HG02885 (cell line): Measurements from ENCODE around the gene CACNA1C.

Experiments
- ATAC-seq: cut with Tn5 transposase; IDR thresholded peaks from one replicate; pipeline ENCODE4 v1.9.1; 2021; ENCODE audit warnings: mild to moderate bottlenecking; ENCODE audit not compliant: unreplicated experiment, poor library complexity

CACNA1C gene

GRCh38 chr12:2052826-2053678 is at the start of gene CACNA1C:
CACNA1C (plus strand) TSS chr12:2052987; CDS start chr12:2053563, 576 bp downstream.
- no peak for ATAC-seq

- ATAC-seq, result peak; percentile 18
These were observed 49.1 kb upstream of the CACNA1C start for GRCh38 chr12:2003676-2004112.

DNA sequence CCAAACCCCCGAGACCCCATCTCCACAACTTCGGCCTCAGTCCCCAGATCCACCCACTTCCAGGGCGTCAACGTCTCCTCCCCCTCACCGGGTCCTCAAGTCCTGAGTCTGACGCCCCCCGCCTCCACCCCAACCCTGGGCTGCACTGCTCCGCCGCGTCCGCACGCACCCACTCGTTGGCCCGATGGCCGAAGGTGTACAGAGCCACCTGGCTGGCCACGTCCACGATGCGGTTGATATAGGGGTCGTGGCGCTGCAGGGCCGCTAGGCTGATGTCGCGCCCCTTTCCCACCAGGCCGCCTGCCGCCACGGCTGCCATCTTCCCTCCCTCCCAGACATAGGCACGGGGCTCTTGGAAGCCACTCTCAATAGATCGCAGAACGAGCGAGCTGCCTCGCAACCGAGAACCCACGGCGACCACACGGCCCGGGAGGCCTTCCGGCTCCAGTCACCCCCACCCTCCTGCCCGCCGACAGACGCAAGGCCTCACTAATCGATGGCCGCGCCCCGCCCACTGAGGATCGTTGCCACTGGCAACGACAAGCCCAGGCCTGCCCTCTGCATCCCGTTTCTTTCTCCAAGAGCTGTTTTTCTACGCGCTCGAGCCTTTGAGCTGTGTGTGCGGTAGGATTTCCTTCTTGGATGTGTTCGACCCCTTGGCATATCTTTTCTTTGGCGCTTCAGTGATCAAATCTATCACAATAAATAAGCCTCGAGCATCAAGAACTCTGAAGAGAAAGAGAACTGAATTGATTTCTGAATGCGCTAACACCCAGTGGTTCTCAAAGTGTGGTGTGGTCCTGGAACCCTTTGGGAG is 48.5 kb upstream of the CACNA1C start, which contains the start of gene DCP1B:
DCP1B (minus strand) TSS at position 345 of the 817 bp plus-strand sequence; CDS start at position 319, 26 bp downstream.
- ATAC-seq, result peak; percentile 99

GRCh38 chr12:2008677-2009076 is 44.1 kb upstream of the CACNA1C start:
- no peak for ATAC-seq

- ATAC-seq, result no peak
These were observed 43.2 kb upstream of the CACNA1C start for GRCh38 chr12:2009623-2010022.

DNA sequence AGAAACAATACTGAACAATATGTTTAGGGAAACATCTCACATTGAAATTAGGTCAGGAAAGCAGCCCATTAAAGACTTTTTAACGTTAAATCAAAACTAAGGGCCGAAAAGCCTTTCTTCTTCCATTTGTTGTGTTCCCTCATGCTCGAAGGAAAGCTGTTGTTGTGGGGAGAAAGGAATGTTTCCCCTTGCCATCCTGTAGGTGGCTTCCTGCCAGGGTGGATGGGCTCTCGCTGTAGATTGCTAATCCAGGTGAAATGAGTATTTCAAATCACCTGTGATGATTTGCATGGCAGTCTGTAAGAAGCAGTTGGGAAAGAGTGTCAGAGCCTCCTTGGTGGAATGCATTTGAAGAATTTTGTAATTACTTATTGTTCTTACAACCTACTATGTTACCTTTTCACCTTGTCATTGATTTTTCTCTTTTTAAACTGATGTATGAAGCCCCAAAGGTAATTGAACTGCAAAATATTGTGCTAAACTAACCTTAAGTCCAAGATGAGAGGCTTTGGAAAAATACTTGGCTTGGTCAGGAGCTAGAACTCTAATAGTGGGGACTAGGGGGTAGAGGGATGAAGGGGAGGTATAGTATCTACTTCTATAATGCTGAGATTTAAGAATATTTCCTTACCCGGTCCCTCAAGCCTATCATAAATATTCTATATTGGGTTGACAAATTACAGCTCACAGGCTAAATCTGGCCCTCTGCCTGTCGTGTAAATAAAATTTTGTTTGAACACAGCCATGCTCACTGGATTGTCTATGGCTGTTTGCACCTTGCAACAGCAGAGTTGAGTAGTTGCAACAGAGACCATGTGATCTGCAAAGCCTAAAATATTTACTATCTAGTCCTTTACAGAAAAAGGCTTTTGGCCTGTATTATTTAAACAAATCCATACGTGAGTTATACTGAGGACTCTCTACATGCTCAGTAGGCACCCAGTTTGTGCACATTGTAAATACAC is 40.9 kb upstream of the CACNA1C start:
- ATAC-seq, result no peak

DNA sequence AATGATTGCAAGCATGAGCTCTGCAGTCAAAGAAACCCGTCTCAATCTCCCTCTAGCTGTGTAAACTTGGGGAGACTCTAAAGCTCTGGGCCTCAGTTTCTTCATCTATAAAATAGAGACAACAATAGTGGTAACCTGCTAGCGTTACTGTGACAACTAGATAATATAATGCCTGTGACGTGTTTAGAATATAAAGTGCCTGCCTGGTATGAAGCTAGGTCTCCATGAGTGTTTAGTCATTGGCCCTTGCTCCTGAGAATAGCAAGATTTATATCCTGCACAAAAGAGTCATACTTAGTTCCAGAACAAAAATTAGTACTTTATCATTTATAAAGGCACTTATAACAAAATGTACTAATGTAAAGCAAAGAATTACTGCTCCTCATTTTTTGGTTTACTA is 39.7 kb upstream of the CACNA1C start:
- ATAC-seq, result no peak

GRCh38 chr12:2013527-2014223 is 39.1 kb upstream of the CACNA1C start:
- ATAC-seq, result no peak

DNA sequence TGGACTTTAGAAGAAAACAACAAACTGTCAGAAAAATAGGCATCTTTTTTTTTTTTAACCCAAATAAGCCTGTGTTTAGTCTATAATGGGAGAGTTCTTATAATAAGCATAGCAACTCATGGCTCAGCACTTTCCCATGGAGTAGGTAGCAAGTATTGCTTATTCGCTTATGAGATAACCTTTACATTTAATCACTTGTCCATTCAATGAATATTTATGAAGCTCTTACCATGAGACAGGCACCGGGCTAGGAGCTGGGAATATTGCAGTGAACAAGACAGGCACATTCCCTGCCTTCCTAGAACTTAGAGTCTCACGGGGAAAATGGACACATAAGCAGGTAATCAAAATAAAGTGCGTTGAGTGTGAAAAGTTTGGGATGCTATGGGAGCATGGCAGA is 38.6 kb upstream of the CACNA1C start:
- no peak for ATAC-seq

DNA sequence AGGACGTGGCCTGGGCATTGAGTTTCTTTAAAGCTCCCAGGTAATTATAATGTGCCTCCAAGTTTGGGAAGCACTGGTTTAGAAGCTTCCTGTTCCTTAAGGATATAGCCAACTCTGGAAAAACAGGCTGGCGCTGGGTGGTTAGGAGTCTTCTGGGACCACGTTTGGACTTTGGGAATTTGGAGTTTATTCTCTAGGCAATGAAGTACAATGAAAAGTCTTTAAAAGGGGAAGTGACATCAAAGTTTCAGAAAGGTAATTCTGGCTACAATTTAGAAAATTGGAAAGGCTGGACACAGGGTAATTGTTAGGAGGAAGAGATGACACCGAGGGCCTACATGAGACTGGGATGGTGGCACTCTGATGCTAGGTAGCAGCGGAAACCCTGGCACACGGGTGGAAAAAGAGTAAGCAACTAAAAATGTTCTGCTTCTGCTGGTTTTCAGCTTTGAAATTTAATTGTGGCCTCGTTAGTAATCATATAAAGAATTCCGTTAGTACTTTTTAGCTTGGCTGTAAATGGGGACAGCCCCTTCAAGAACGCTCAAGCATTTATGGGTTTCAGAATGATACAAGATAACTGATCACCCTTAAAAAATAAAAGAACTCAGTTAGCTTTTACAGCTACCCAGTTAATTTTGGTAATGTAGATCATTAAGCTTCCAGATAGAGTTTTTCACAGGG is 35.8 kb upstream of the CACNA1C start:
- no peak for ATAC-seq

DNA sequence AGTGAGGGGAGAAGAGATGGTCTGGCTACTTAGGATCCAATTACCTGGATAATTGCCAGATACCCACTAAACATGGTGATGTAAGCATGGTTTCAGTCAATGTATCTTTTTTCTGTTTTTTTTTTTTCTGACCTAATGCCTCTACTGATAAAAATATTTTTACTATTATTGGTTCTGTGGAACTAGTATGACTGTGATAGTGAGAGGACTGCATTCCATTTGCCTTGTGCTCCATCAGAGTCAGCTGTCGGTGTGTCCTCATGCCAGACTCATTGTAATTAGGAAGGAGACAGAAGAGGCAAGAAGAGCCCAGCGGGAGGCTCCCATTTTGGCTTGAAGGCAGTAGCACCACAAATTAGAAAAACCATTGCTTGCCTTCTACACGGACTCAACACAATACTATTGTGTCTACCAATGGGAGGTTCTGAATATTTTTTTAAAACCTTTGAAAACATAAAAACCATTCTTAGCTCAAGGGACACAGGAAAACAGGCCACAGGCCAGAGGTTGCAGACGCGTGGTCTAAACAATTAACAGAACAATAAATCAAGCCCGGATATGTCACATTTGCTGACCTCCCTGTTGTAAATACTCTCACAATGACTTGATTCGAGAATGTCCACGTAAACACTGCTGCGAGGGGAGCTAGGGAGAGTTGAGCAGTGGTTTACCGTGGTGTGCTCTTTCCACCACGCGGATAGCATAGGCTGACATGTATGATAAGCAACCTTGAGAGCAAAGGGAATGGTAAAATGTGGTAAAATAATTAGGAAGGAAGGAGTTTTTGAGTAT is 35.0 kb upstream of the CACNA1C start:
- no peak for ATAC-seq

DNA sequence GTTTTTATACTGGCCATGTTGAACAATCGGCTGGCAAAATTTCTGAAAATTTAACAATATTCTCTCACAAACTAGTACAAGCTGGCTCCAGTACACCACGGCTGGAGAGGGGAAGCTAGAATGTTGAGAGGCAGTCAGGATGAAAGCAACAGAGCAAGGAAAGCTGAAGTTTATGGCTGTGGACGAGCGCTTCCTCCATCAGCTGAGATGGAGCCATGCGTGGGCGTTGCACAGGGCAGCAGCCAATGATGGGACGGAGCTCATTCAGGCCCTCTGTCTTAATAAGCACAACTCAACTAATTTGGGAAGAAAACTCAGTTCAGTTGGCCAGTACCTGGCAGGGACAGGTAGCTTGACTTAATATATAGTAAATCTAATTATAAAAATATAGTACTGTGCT is 34.4 kb upstream of the CACNA1C start:
- ATAC-seq, result no peak

DNA sequence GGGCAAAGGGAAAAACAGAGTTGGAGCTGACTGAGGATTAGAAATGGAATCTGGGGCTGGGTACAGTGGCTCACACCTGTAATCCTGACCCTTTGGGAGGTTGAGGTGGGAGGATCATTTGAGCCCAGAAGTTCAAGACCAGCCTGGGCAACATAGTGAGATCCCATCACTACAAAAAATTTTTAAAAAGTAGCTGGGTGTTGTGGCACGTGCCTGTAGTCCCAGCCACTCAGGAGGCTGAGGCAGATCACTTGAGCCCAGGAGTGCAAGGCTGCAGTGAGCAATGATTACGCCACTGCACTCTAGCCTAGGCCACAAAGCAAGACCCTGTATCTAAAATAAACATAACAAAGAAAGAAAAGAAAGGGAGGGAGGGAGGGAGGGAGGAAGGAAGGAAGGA is 33.7 kb upstream of the CACNA1C start:
- ATAC-seq, result no peak

GRCh38 chr12:2020511-2020910 is 32.3 kb upstream of the CACNA1C start:
- ATAC-seq, result no peak

GRCh38 chr12:2023365-2023764 is 29.4 kb upstream of the CACNA1C start:
- ATAC-seq, result no peak

GRCh38 chr12:2027351-2027750 is 25.4 kb upstream of the CACNA1C start:
- ATAC-seq, result no peak

DNA sequence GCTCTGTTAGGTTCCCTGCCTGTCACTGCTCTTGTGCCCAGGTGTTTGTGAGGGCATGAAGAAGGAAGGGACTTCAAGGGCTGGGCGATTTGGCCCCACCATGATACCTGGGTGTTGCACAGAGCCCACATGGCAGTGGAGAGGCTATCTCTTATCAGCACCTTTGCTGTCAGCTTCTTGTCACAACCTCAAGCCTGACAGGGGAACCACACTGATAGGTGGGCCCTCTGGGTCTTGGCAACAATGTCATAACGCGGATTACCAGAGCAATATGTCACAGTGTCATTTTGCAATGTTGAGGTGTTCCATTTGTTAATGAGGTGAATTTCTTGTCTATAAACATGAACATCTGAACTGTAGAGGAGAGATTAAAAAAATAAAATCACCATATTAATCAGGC is 22.9 kb upstream of the CACNA1C start:
- ATAC-seq, result no peak

DNA sequence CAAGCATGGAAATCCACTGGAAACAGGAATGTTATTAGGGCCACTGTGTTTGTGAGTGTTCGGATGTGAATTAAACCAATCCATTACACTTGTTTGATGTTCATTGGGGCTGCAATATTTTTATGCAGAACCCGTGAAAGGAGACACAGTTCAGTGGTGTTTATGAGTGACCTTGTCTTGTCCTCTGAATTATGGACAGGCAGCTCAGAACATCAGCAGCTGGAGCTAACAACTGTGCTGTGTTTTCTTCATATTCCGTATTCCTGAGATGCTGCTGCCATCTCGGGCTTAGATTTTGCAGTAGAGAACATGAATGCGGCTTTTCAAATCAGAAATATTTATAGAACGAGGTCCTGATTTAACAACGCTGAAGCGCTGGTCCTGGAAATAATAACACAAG is 20.3 kb upstream of the CACNA1C start:
- no peak for ATAC-seq
